ENCODE data around the gene DGKB. TPM values are rescaled to one million over a fixed set of nuclear protein-coding genes. Genes with fewer than 3 reads are reported as not detected.

DGKB gene
- polyA plus RNA-seq, 2 of the 4 experiments (the other 2 are of a cell fraction), result 0.01 TPM; not detected in 1

DNA sequence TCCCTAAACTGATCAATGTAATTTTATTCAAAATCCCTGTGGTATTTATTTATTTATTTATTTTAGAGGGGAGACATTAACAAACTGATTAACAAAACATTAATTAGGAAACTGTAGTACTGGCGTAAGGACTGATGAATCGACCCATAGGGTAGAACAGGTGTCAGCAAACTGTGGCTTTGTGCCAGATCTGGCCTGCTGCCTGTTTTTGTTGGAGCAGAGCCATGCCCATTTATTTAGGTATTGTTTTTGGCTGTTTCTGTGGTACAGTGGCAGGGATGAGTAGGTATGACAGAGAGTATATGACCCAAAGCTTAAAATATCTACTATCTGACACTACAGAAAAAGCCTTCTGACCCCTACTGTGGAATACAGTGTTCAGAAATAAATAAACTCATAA lies 580.6 kb downstream of the DGKB start:
- no peak for ATAC-seq
- POLR2A ChIA-PET, result no interaction called here
- no peak for TF ChIP-seq CBX2 (IDR thresholded peaks at IDR 0.05; ENCODE audit: borderline replicate concordance, low read depth)
- TF ChIP-seq GATA3 (IDR thresholded peaks at IDR 0.05; ENCODE audit: borderline replicate concordance), result no peak
- no peak for TF ChIP-seq NFE2L2 (conservative IDR thresholded peaks at IDR 0.05; ENCODE audit: low read length)
- no peak for TF ChIP-seq ZSCAN20 (CRISPR knock-in tag; IDR thresholded peaks at IDR 0.05)
- TF ChIP-seq, protein P1, sequence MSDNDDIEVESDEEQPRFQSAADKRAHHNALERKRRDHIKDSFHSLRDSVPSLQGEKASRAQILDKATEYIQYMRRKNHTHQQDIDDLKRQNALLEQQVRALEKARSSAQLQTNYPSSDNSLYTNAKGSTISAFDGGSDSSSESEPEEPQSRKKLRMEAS (IDR thresholded peaks at IDR 0.05), result no peak
- TF ChIP-seq POLR2A (IDR thresholded peaks at IDR 0.05; ENCODE audit: low read length), result no peak
- no peak for TF ChIP-seq CEBPB (IDR thresholded peaks at IDR 0.05)
- no peak overlapping the region for H3K27ac ChIP-seq
- no peak for FAIRE-seq
- H3K4me3 ChIP-seq, result no peak overlapping the region
- no peak overlapping the region for H3K4me2 ChIP-seq
- H3K4me1 ChIP-seq, result no peaks in the 10 kb centered on the region
- DNase-seq (ENCODE audit: low read depth in 1 of 2, low spot score in 1 of 2), result no peak
- CTCF ChIA-PET, result no interaction called here
- H3K9me3 ChIP-seq, result no peaks in the 10 kb centered on the region
- WGBS (ENCODE audit: missing lambda C conversion rate), result 27% methylated on average over 2 of the region's 2 CpGs

GRCh38 chr7:14309432-14309831 lies 593.1 kb downstream of the DGKB start:
- FAIRE-seq (no peak), ATAC-seq (no peak), DNase-seq (ENCODE audit: low read depth in 1 of 2, low spot score in 1 of 2) (no peak)
- ChIA-PET CTCF (no interaction called here), POLR2A (no interaction called here)
- Histone ChIP-seq H3K4me3 (no peak overlapping the region), H3K4me2 (no peak overlapping the region), H3K27ac (no peak overlapping the region), H3K4me1 (no peaks in the 10 kb centered on the region), H3K9me3 (no peaks in the 10 kb centered on the region)
- TF ChIP-seq RAD21 (conservative IDR thresholded peaks at IDR 0.05 in 1 of 2, IDR thresholded peaks at IDR 0.05 in 1 of 2) (no peak), POLR2A (IDR thresholded peaks at IDR 0.05; ENCODE audit: low read length) (no peak), TFCP2L1 (CRISPR knock-in tag; IDR thresholded peaks at IDR 0.05) (no peak), ZFP36 (IDR thresholded peaks at IDR 0.05; ENCODE audit: borderline replicate concordance, partially characterized antibody) (no peak), BHLHE40 (IDR thresholded peaks at IDR 0.05; ENCODE audit: low read depth, low read length) (no peak), REST (IDR thresholded peaks at IDR 0.05) (no peak), POLR2AphosphoS2 (conservative IDR thresholded peaks at IDR 0.05; ENCODE audit: low read length) (no peak), EHMT2 (IDR thresholded peaks at IDR 0.05; ENCODE audit: low read depth) (no peak), RCOR1 (IDR thresholded peaks at IDR 0.05; ENCODE audit: low read depth, low read length) (no peak), JUN (IDR thresholded peaks at IDR 0.05) (no peak)
- TF ChIP-seq, protein P2, sequence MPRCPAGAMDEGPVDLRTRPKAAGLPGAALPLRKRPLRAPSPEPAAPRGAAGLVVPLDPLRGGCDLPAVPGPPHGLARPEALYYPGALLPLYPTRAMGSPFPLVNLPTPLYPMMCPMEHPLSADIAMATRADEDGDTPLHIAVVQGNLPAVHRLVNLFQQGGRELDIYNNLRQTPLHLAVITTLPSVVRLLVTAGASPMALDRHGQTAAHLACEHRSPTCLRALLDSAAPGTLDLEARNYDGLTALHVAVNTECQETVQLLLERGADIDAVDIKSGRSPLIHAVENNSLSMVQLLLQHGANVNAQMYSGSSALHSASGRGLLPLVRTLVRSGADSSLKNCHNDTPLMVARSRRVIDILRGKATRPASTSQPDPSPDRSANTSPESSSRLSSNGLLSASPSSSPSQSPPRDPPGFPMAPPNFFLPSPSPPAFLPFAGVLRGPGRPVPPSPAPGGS (IDR thresholded peaks at IDR 0.05), result no peak

DNA sequence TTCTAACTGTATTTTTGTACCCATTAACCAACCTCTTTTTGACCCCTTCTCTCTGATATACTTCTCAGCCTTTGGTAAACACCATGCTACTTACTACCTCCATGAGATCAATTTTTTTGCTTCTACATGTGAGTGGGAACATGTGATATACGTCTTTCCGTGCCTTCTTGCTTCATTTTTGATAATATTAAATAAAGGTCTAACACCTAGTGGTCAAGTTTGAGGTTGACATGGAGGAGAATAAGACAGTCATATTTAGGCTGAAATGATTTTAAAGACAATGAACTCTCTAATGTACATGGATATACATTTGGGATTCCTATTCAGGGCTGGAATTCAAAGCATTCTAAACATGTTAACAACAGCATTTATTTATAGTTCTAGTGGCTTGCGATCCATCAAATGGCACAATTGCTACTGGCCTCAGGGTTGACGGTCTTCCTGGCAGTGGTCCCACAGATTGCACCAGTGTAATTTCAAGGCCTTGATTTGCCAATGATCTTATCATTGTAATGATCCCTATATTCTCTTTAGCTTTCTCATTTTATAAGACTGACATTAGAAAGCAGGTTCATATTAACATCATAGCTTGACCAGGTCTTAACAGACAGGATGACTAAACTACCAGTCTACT lies 597.2 kb downstream of the DGKB start:
- POLR2A ChIA-PET, result no interaction called here
- Histone ChIP-seq H3K9me3 (no peaks in the 10 kb centered on the region), H3K4me1 (no peaks in the 10 kb centered on the region), H3K27ac (no peak overlapping the region), H3K4me3 (no peak overlapping the region), H3K4me2 (no peak overlapping the region)
- DNase-seq (ENCODE audit: low read depth in 1 of 2, low spot score in 1 of 2), result no peak
- CTCF ChIA-PET, result no interaction called here
- WGBS (ENCODE audit: missing lambda C conversion rate), result 12% methylated on average over 4 of the region's 4 CpGs
- no peak for FAIRE-seq
- no peak for ATAC-seq
- TF ChIP-seq PBX3 (IDR thresholded peaks at IDR 0.05) (no peak), HEYL (CRISPR knock-in tag; IDR thresholded peaks at IDR 0.05) (no peak), PHF8 (IDR thresholded peaks at IDR 0.05; ENCODE audit: borderline replicate concordance, low read depth) (no peak), CBX8 (IDR thresholded peaks at IDR 0.05) (no peak), ELK1 (IDR thresholded peaks at IDR 0.05; ENCODE audit: low read depth, low read length) (no peak), CEBPB (IDR thresholded peaks at IDR 0.05) (no peak), HOXB5 (CRISPR knock-in tag; IDR thresholded peaks at IDR 0.05) (no peak), GATA3 (IDR thresholded peaks at IDR 0.05; ENCODE audit: borderline replicate concordance) (no peak), POLR2A (IDR thresholded peaks at IDR 0.05; ENCODE audit: low read length) (no peak)
- TF ChIP-seq, protein P1 (IDR thresholded peaks at IDR 0.05), result no peak
- TF ChIP-seq, protein P3, sequence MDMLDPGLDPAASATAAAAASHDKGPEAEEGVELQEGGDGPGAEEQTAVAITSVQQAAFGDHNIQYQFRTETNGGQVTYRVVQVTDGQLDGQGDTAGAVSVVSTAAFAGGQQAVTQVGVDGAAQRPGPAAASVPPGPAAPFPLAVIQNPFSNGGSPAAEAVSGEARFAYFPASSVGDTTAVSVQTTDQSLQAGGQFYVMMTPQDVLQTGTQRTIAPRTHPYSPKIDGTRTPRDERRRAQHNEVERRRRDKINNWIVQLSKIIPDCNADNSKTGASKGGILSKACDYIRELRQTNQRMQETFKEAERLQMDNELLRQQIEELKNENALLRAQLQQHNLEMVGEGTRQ (IDR thresholded peaks at IDR 0.05), result no peak

All from A549 (cell line).